Esophagus squamous epithelium (tissue), 4 donors: Measurements from ENCODE around the gene RFLNA.

Source experiments
- POLR2A ChIP-seq, 4 donors: fragments of 450-650 bp; IDR thresholded peaks; one replicate each; pipeline ENCODE4 v1.6.1; 2017; ENCODE audit warnings: antibody characterized with exemption in 4 of 4, mild to moderate bottlenecking in 4 of 4, moderate library complexity in 3 of 4
- TF ChIP-seq, protein P1 (sequence below), 6 experiments: fragments of 450-650 bp in 4 of 6; fragments of 200-600 bp in 2 of 6; sonication (generic) in 2 of 6; IDR thresholded peaks; one replicate each; pipeline ENCODE4 v1.5.1; 2016 to 2019; ENCODE audit warnings: antibody characterized with exemption in 6 of 6, mild to moderate bottlenecking in 4 of 6, moderate library complexity in 4 of 6

DNA sequence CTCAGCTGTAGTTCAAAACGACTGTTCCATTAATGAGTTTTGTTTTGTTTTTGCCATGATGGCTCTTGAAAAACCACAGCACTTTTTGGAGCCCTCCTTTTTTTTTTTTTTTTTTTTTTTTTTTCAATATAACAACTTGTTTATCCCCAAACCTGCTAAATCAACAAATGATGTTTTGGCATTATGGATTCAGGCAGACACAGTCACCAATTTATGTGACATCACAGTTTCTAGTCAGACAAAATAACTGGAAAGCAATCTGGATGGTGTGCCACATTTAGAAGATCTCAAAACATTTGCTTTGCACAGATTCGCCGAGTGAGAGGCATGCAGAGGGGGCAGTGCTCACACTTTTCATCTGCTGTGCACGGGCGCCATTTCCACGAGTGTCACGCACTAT is 7.9 kb upstream of the RFLNA start:
- no peak for TF ChIP-seq POLR2A (IDR thresholded peaks at IDR 0.05)
- TF ChIP-seq, protein P1, sequence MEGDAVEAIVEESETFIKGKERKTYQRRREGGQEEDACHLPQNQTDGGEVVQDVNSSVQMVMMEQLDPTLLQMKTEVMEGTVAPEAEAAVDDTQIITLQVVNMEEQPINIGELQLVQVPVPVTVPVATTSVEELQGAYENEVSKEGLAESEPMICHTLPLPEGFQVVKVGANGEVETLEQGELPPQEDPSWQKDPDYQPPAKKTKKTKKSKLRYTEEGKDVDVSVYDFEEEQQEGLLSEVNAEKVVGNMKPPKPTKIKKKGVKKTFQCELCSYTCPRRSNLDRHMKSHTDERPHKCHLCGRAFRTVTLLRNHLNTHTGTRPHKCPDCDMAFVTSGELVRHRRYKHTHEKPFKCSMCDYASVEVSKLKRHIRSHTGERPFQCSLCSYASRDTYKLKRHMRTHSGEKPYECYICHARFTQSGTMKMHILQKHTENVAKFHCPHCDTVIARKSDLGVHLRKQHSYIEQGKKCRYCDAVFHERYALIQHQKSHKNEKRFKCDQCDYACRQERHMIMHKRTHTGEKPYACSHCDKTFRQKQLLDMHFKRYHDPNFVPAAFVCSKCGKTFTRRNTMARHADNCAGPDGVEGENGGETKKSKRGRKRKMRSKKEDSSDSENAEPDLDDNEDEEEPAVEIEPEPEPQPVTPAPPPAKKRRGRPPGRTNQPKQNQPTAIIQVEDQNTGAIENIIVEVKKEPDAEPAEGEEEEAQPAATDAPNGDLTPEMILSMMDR (IDR thresholded peaks at IDR 0.05), result no peak
